Nephron progenitor cell (in vitro differentiated cells): ENCODE data around the gene NCK2.

Experiments used
- DNase-seq: peaks from one replicate; pipeline ENCODE4 v3.0.0; 2021
- H3K27ac Mint-ChIP-seq: 2 replicates; pipeline ENCODE4 v1.8.0; 2021; ENCODE audit warnings: mild to moderate bottlenecking, moderate library complexity, mixed read lengths
- H3K27me3 Mint-ChIP-seq: 2 replicates; pipeline ENCODE4 v1.8.0; 2021; ENCODE audit warnings: mild to moderate bottlenecking, low read depth, mixed read lengths; ENCODE audit not compliant: poor library complexity
- H3K36me3 Mint-ChIP-seq: 2 replicates; pipeline ENCODE4 v1.8.0; 2021; ENCODE audit warnings: low read depth, mixed read lengths
- H3K4me1 Mint-ChIP-seq: 2 replicates; pipeline ENCODE4 v1.8.0; 2021; ENCODE audit warnings: mixed read lengths
- H3K4me3 Mint-ChIP-seq: 2 replicates; pipeline ENCODE4 v1.8.0; 2021; ENCODE audit warnings: mild to moderate bottlenecking, moderate library complexity, mixed read lengths
- H3K9me3 Mint-ChIP-seq: 2 replicates; pipeline ENCODE4 v1.8.0; 2021; ENCODE audit warnings: mild to moderate bottlenecking, moderate library complexity, mixed read lengths
- CTCF ChIP-seq: fragments of 200-600 bp; sonication (generic); IDR thresholded peaks from 2 replicates; pipeline ENCODE4 v1.5.0; 2021; ENCODE audit warnings: antibody characterized with exemption

The NCK2 gene

GRCh38 chr2:105926960-105927678, 182.4 kb downstream of the NCK2 start:
- H3K27me3 Mint-ChIP-seq, result no peaks in the 10 kb centered on the region
- no peak for DNase-seq
- no peak overlapping the region for H3K4me3 Mint-ChIP-seq
- H3K27ac Mint-ChIP-seq, result no peak overlapping the region
- H3K9me3 Mint-ChIP-seq, result peaks cover 2% of the 10 kb centered on the region
- H3K4me1 Mint-ChIP-seq, result peaks cover 11% of the 10 kb centered on the region
- TF ChIP-seq CTCF, result no peak
- H3K36me3 Mint-ChIP-seq, result no peaks in the 10 kb centered on the region

- no peaks in the 10 kb centered on the region for H3K36me3 Mint-ChIP-seq
- H3K27me3 Mint-ChIP-seq, result no peaks in the 10 kb centered on the region
- no peak for DNase-seq
- TF ChIP-seq CTCF, result no peak
- peaks cover 11% of the 10 kb centered on the region for H3K4me1 Mint-ChIP-seq
- no peak overlapping the region for H3K4me3 Mint-ChIP-seq
- no peak overlapping the region for H3K27ac Mint-ChIP-seq
- H3K9me3 Mint-ChIP-seq, result peaks cover 5% of the 10 kb centered on the region
Measured at GRCh38 chr2:105928086-105928485, 183.4 kb downstream of the NCK2 start.

DNA sequence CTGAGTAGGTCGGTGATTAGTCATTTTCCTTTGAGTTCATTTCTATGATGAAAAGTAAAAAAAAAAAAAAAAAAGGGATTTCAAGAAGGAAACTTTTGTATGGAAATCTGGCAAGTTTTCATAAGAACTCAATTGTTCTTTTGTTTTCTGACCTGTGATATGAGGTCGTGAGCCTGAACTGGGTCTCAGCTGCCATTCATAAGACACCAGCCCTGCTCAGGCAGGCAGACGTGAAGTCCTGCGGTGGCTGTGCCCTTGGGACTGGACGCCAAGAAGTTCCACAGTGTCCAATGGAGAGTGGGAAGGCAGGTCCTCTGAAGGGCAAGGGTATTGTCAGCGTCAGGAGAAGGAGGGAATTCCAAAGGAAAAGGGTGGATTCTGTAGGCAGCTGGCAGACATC, 183.9 kb downstream of the NCK2 start:
- H3K4me1 Mint-ChIP-seq, result peaks cover 11% of the 10 kb centered on the region
- peaks cover 10% of the 10 kb centered on the region for H3K9me3 Mint-ChIP-seq
- no peak for DNase-seq
- H3K4me3 Mint-ChIP-seq, result no peak overlapping the region
- H3K36me3 Mint-ChIP-seq, result no peaks in the 10 kb centered on the region
- H3K27ac Mint-ChIP-seq, result no peak overlapping the region
- no peaks in the 10 kb centered on the region for H3K27me3 Mint-ChIP-seq
- TF ChIP-seq CTCF, result no peak

GRCh38 chr2:105929516-105929915, 184.8 kb downstream of the NCK2 start:
- H3K27ac Mint-ChIP-seq, result no peak overlapping the region
- no peak overlapping the region for H3K4me3 Mint-ChIP-seq
- no peaks in the 10 kb centered on the region for H3K27me3 Mint-ChIP-seq
- DNase-seq, result no peak
- TF ChIP-seq CTCF, result no peak
- no peaks in the 10 kb centered on the region for H3K36me3 Mint-ChIP-seq
- peaks cover 6% of the 10 kb centered on the region for H3K4me1 Mint-ChIP-seq
- H3K9me3 Mint-ChIP-seq, result peaks cover 14% of the 10 kb centered on the region

- peaks cover 14% of the 10 kb centered on the region for H3K9me3 Mint-ChIP-seq
- H3K36me3 Mint-ChIP-seq, result no peaks in the 10 kb centered on the region
- no peak for DNase-seq
- no peak overlapping the region for H3K4me3 Mint-ChIP-seq
- H3K4me1 Mint-ChIP-seq, result no peaks in the 10 kb centered on the region
- TF ChIP-seq CTCF, result no peak
- peak overlapping the region; percentile 24 for H3K27ac Mint-ChIP-seq
- no peaks in the 10 kb centered on the region for H3K27me3 Mint-ChIP-seq
Measured at GRCh38 chr2:105932582-105932981, 187.9 kb downstream of the NCK2 start.

- Mint-ChIP-seq H3K27me3 (no peaks in the 10 kb centered on the region), H3K9me3 (peaks cover 24% of the 10 kb centered on the region), H3K27ac (peak overlapping the region; percentile 5), H3K4me3 (no peak overlapping the region), H3K4me1 (no peaks in the 10 kb centered on the region), H3K36me3 (no peaks in the 10 kb centered on the region)
- no peak for DNase-seq
- no peak for TF ChIP-seq CTCF
Measured at GRCh38 chr2:105933906-105934305, 189.2 kb downstream of the NCK2 start.
